Retinal pigment epithelial cell (primary cell): Measurements from ENCODE around the gene CLEC2B.

Experiments
- DNase-seq: peaks from one replicate; pipeline ENCODE4 v3.0.0-alpha.2; 2010; ENCODE audit warnings: low read depth
- H3K4me3 ChIP-seq: 2 replicates; pipeline ENCODE4 v1.5.1; 2011; ENCODE audit warnings: mild to moderate bottlenecking, low read length, control low read depth, moderate library complexity
- CTCF ChIP-seq: conservative IDR thresholded peaks from 2 replicates; pipeline ENCODE4 v1.5.1; 2011; ENCODE audit warnings: low read depth, low read length, control low read depth, inconsistent platforms

Gene CLEC2B

DNA sequence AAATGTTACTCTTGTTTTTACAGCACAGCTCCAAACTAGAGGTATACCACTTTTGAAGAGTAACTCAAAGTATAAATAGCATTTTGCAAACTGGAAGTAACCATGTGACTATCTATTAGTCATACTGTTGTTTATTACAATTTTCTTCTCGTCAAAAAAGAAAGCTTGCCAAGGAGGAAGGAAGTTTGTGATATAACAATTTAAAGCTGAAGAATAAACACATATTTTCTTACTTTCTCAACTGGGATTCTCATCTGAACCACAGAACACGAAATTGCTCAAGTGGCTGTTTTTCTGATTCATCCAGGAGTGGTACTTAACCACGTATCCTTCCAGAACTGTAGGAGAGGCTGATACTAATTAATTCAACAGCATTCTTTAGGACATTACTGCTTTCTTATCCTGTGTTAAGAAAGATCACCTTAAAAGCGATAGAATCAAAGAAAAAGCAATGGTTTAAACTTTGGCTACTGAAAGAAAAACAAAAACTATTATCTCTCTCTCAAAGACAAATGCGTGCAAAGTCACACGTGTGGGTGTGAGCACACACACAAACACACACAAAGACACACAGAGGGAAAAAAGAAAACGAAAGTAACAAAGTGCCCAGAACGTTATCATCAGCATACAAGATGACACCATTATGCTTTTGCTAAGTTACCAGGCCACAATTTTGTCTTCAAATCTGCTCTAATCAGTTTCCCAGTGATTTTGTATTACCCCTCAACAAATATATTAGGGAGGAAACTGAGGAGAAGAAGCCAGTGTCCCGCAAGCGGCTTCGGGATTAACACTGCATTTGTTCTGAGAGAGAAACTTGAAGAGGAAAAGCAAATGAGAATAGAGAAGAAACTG, at the start of gene CLEC2B:
Gene CLEC2B, minus strand, starts transcription at position 48 of the 855 bp plus-strand sequence.
- peak within 1 kb of the TSS; percentile 44 for H3K4me3 ChIP-seq
- TF ChIP-seq CTCF = no peak
- DNase-seq = peak; percentile 18

GRCh38 chr12:9911708-9912107, 42.6 kb upstream of the CLEC2B start:
- no peak for DNase-seq
- no peak overlapping the region for H3K4me3 ChIP-seq
- no peak for TF ChIP-seq CTCF

DNA sequence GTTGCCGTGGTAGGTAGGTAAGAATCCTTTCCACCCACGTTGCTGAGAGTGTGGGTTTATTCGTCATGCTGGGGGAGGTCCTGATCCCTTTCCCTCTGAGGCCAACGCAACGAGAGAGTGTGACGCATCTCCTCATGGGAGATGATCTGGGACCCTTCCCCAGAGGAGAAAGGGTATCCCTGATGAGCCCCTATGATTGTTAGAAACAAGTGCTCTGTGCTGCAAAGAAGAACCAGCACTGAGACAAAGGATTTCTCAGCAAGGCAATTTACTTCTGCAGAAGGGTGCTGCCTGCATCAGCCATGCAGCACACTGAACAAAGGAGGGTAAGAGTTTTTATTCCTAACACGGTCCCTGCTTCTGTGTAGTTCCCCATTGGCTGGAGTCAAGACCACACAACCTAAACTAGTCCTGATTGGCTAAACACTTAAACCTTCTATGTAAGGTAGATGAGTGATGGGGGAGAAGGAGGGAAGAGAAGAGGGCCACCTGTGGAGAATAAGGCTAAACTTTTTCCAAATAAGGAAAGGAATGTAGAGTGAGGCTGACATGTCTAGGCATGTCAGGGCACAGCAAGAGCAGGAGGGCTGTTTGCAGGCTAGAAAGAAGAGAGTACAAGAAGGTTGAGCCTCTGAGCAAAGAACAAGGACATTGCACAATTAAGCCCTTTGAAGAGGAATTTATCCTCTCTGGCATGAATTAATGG, 41.7 kb upstream of the CLEC2B start:
- no peak for DNase-seq
- TF ChIP-seq CTCF = no peak

DNA sequence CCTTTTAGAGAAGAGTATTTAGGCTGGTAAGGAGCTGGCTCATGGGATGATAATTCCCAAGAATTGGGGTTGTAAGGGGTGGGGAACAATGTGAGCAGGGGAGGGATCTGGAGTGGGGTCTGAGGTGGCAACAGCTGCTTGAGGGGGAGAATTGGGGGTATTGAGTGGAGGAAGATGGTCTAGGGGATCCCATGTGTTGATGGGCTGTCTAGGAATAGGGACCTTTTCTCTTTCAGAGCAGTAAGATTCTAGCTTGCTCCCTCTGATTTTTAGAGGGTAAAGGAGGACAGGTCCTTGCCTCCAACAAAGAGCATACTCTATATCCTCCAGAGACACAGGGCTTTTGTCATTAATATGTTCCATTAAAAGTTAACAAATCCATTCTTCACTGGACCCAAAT, 40.6 kb upstream of the CLEC2B start:
- TF ChIP-seq CTCF = no peak
- no peak overlapping the region for H3K4me3 ChIP-seq
- no peak for DNase-seq

More for the DNA sequence above, 41.7 kb upstream of the CLEC2B start:
- H3K4me3 ChIP-seq = no peak overlapping the region

GRCh38 chr12:9908350-9908749, 39.2 kb upstream of the CLEC2B start:
- TF ChIP-seq CTCF = no peak
- DNase-seq = no peak
- H3K4me3 ChIP-seq = no peak overlapping the region

DNA sequence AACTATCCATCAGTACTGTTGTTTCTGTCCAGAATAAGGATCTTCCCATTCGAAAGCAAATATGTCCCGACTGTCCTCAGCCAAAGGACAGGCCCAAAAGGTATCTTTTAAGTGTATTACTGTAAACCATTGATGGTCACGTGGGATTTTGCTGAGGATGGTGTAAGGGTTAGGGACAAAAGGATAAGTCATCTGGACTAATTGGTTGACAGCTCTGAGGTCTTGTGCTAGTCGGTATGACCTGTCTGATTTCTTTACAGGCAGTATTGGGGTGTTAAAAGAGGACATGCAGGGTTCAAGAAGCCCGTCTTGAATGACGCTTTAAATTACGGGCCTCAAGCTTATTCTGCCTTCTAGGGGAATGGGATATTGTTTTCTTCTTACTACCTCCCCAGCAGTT, 38.6 kb upstream of the CLEC2B start:
- no peak overlapping the region for H3K4me3 ChIP-seq
- no peak for DNase-seq
- no peak for TF ChIP-seq CTCF
